HEK293 (cell line): Measurements from ENCODE around the gene OPA1.

ENCODE experiments used
- CTCF ChIA-PET: fragments of 350-600 bp; formaldehyde crosslinking; extraction: SDS; loops from one replicate; lab custom pipeline; 2021; ENCODE audit warnings: antibody characterized with exemption; lab: Yijun Ruan, JAX
- POLR2A ChIA-PET: fragments of 300-600 bp; formaldehyde crosslinking; extraction: SDS; loops from one replicate; lab custom pipeline; 2020; ENCODE audit warnings: antibody characterized with exemption, inconsistent platforms; lab: Yijun Ruan, JAX
- H3K27ac ChIP-seq: fragments of 200-500 bp; sonication (Bioruptor generic); 2 replicates; pipeline ENCODE4 v1.5.1; 2014; ENCODE audit warnings: low read depth, low read length, control low read depth, inconsistent platforms; ENCODE audit errors: extremely low read depth
- H3K36me3 ChIP-seq, 2 experiments: fragments of 200-500 bp in 1 of 2; sonication (Bioruptor generic) in 1 of 2; 1 replicate in 1 of 2; 2 replicates in 1 of 2; pipeline ENCODE4 v1.5.1; 2014 to 2017; ENCODE audit warnings: inconsistent platforms in 2 of 2, low read length in 2 of 2; ENCODE audit not compliant: control insufficient read depth in 2 of 2, insufficient read depth in 1 of 2
- H3K4me1 ChIP-seq: fragments of 200-500 bp; sonication (Bioruptor generic); 2 replicates; pipeline ENCODE4 v1.5.1; 2014; ENCODE audit warnings: mild to moderate bottlenecking, low read length, inconsistent platforms; ENCODE audit not compliant: control insufficient read depth, insufficient read depth
- H3K4me3 ChIP-seq: 2 replicates; pipeline ENCODE4 v1.5.1; 2011; ENCODE audit warnings: low read depth, mild to moderate bottlenecking, control low read depth, low read length, moderate library complexity
- H3K9me3 ChIP-seq: fragments of 200-500 bp; sonication (Bioruptor generic); 2 replicates; pipeline ENCODE4 v1.5.1; 2014; ENCODE audit warnings: low read depth, low read length, inconsistent platforms; ENCODE audit not compliant: control insufficient read depth, insufficient read depth
- HOXD13 ChIP-seq: sonication (generic); formaldehyde crosslinking; IDR thresholded peaks from 2 replicates; pipeline ENCODE4 v1.8.0; 2022; ENCODE audit warnings: missing genetic modification reagents, borderline replicate concordance
- RBAK ChIP-seq: fragments of 450-650 bp; formaldehyde crosslinking; IDR thresholded peaks from 2 replicates; pipeline ENCODE4 v1.5.1; 2016; ENCODE audit warnings: missing biosample characterization, missing genetic modification characterization
- ZBTB17 ChIP-seq: fragments of 450-650 bp; formaldehyde crosslinking; IDR thresholded peaks from 2 replicates; pipeline ENCODE4 v1.5.1; 2016; ENCODE audit warnings: missing biosample characterization, missing genetic modification characterization
- ZBTB7A ChIP-seq: fragments of 450-650 bp; formaldehyde crosslinking; IDR thresholded peaks from 2 replicates; pipeline ENCODE4 v1.5.1; 2016; ENCODE audit warnings: low read depth, missing biosample characterization, missing genetic modification characterization
- ZEB2 ChIP-seq: fragments of 450-650 bp; formaldehyde crosslinking; IDR thresholded peaks from 2 replicates; pipeline ENCODE4 v1.5.1; 2016; ENCODE audit warnings: missing biosample characterization, missing genetic modification characterization
- ZNF16 ChIP-seq: fragments of 450-650 bp; formaldehyde crosslinking; IDR thresholded peaks from 2 replicates; pipeline ENCODE4 v1.5.1; 2016; ENCODE audit warnings: low read depth, missing biosample characterization, missing genetic modification characterization
- ZNF2 ChIP-seq: fragments of 450-650 bp; formaldehyde crosslinking; IDR thresholded peaks from 2 replicates; pipeline ENCODE4 v1.5.1; 2016; ENCODE audit warnings: missing biosample characterization, missing genetic modification characterization
- ZNF302 ChIP-seq: fragments of 450-650 bp; formaldehyde crosslinking; IDR thresholded peaks from 2 replicates; pipeline ENCODE4 v1.5.1; 2016; ENCODE audit warnings: missing biosample characterization, missing genetic modification characterization, low read depth
- ZNF324 ChIP-seq: fragments of 450-650 bp; formaldehyde crosslinking; IDR thresholded peaks from 2 replicates; pipeline ENCODE4 v1.5.1; 2016; ENCODE audit warnings: missing biosample characterization, missing genetic modification characterization
- ZNF629 ChIP-seq: fragments of 450-650 bp; formaldehyde crosslinking; IDR thresholded peaks from 2 replicates; pipeline ENCODE4 v1.5.1; 2017; ENCODE audit warnings: missing biosample characterization, missing genetic modification characterization
- ZNF660 ChIP-seq: fragments of 450-650 bp; IDR thresholded peaks from 2 replicates; pipeline ENCODE4 v1.5.1; 2018; ENCODE audit warnings: missing biosample characterization, mild to moderate bottlenecking, missing genetic modification characterization
- ZNF768 ChIP-seq: fragments of 450-650 bp; formaldehyde crosslinking; IDR thresholded peaks from 2 replicates; pipeline ENCODE4 v1.5.1; 2018; ENCODE audit warnings: missing biosample characterization, mild to moderate bottlenecking, missing genetic modification characterization
- ZNF843 ChIP-seq: fragments of 450-650 bp; formaldehyde crosslinking; IDR thresholded peaks from 2 replicates; pipeline ENCODE4 v1.5.1; 2016; ENCODE audit warnings: missing biosample characterization, missing genetic modification characterization
- TF ChIP-seq, protein P1 (sequence below): fragments of 450-650 bp; formaldehyde crosslinking; IDR thresholded peaks from 2 replicates; pipeline ENCODE4; 2016; ENCODE audit warnings: missing biosample characterization, missing genetic modification characterization
- TF ChIP-seq, protein P2 (sequence below): fragments of 450-650 bp; formaldehyde crosslinking; IDR thresholded peaks from 2 replicates; pipeline ENCODE4 v1.5.1; 2016; ENCODE audit warnings: missing biosample characterization, missing genetic modification characterization
- TF ChIP-seq, protein P3 (sequence below): fragments of 450-650 bp; formaldehyde crosslinking; IDR thresholded peaks from 2 replicates; pipeline ENCODE4 v1.5.1; 2016; ENCODE audit warnings: missing biosample characterization, missing genetic modification characterization, low read depth
- TF ChIP-seq, protein P4 (sequence below): fragments of 450-650 bp; formaldehyde crosslinking; IDR thresholded peaks from 2 replicates; pipeline ENCODE4 v1.5.1; 2017; ENCODE audit warnings: missing biosample characterization, mild to moderate bottlenecking, missing genetic modification characterization, moderate library complexity
- TF ChIP-seq, protein P5 (sequence below): fragments of 450-650 bp; formaldehyde crosslinking; IDR thresholded peaks from 2 replicates; pipeline ENCODE4 v1.5.1; 2016; ENCODE audit warnings: missing biosample characterization, missing genetic modification characterization
- TF ChIP-seq, protein P6 (sequence below): fragments of 450-650 bp; formaldehyde crosslinking; IDR thresholded peaks from 2 replicates; pipeline ENCODE4 v1.5.1; 2016; ENCODE audit warnings: missing biosample characterization, missing genetic modification characterization, low read depth

Gene OPA1

DNA sequence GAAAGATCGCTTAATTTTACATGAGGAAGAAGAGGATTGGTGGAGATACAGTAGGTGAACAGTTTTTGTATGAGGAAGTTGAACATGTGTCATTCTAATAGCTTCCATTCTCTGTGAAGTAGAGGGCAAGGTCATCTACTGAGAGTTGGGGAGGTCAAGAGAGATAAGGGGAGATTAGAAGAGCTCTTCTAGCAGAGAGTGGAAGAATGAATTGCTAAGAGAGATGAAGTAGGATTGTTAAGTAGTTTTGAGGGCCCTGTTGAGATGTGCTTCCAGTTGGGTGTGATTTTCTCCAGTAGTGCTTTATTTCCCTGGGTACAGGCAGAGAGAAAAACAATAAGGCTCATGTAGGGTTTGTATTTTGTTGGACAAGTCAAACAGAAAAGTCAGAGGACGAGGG, 5.2 kb downstream of the OPA1 start:
- Histone ChIP-seq H3K9me3 (no peaks in the 10 kb centered on the region), H3K27ac (no peak overlapping the region), H3K36me3 (peaks cover 0 to 28% of the 10 kb centered on the region in 2 experiments; a peak in 1 of 3 replicates), H3K4me3 (no peak overlapping the region), H3K4me1 (no peaks in the 10 kb centered on the region)
- CTCF ChIA-PET, result interaction anchor here (0.6 kb wide), 1 partner anchor 782 kb away, joined by 3 read pairs; no protein-coding TSS in a partner anchor
- POLR2A ChIA-PET, result no interaction called here
- no peak for TF ChIP-seq ZNF16 (tag by site-specific recombination)
- TF ChIP-seq, protein P1, sequence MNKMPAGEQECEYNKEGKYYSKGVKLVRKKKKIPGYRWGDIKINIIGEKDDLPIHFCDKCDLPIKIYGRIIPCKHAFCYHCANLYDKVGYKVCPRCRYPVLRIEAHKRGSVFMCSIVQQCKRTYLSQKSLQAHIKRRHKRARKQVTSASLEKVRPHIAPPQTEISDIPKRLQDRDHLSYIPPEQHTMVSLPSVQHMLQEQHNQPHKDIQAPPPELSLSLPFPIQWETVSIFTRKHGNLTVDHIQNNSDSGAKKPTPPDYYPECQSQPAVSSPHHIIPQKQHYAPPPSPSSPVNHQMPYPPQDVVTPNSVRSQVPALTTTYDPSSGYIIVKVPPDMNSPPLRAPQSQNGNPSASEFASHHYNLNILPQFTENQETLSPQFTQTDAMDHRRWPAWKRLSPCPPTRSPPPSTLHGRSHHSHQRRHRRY (tag by site-specific recombination), result no peak
- TF ChIP-seq ZNF2 (tag by site-specific recombination), result no peak
- no peak for TF ChIP-seq ZNF660 (tag by site-specific recombination)
- TF ChIP-seq ZNF629, result no peak
- no peak for TF ChIP-seq ZNF768
- TF ChIP-seq, protein P2, sequence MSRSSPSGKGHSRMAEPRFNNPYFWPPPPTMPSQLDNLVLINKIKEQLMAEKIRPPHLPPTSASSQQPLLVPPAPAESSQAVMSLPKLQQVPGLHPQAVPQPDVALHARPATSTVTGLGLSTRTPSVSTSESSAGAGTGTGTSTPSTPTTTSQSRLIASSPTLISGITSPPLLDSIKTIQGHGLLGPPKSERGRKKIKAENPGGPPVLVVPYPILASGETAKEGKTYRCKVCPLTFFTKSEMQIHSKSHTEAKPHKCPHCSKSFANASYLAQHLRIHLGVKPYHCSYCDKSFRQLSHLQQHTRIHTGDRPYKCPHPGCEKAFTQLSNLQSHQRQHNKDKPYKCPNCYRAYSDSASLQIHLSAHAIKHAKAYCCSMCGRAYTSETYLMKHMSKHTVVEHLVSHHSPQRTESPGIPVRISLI (tag by site-specific recombination), result no peak
- TF ChIP-seq, protein P3, sequence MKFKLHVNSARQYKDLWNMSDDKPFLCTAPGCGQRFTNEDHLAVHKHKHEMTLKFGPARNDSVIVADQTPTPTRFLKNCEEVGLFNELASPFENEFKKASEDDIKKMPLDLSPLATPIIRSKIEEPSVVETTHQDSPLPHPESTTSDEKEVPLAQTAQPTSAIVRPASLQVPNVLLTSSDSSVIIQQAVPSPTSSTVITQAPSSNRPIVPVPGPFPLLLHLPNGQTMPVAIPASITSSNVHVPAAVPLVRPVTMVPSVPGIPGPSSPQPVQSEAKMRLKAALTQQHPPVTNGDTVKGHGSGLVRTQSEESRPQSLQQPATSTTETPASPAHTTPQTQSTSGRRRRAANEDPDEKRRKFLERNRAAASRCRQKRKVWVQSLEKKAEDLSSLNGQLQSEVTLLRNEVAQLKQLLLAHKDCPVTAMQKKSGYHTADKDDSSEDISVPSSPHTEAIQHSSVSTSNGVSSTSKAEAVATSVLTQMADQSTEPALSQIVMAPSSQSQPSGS (tag by site-specific recombination), result no peak
- TF ChIP-seq ZEB2 (tag by site-specific recombination), result no peak
- no peak for TF ChIP-seq ZNF324
- TF ChIP-seq ZBTB7A, result no peak
- TF ChIP-seq, protein P4, sequence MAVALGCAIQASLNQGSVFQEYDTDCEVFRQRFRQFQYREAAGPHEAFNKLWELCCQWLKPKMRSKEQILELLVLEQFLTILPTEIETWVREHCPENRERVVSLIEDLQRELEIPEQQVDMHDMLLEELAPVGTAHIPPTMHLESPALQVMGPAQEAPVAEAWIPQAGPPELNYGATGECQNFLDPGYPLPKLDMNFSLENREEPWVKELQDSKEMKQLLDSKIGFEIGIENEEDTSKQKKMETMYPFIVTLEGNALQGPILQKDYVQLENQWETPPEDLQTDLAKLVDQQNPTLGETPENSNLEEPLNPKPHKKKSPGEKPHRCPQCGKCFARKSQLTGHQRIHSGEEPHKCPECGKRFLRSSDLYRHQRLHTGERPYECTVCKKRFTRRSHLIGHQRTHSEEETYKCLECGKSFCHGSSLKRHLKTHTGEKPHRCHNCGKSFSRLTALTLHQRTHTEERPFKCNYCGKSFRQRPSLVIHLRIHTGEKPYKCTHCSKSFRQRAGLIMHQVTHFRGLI (tag by site-specific recombination), result no peak
- no peak for TF ChIP-seq ZNF843 (tag by site-specific recombination)
- TF ChIP-seq, protein P5, sequence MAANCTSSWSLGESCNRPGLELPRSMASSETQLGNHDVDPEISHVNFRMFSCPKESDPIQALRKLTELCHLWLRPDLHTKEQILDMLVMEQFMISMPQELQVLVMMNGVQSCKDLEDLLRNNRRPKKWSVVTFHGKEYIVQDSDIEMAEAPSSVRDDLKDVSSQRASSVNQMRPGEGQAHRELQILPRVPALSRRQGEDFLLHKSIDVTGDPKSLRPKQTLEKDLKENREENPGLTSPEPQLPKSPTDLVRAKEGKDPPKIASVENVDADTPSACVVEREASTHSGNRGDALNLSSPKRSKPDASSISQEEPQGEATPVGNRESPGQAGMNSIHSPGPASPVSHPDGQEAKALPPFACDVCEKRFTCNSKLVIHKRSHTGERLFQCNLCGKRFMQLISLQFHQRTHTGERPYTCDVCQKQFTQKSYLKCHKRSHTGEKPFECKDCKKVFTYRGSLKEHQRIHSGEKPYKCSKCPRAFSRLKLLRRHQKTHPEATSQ (tag by site-specific recombination), result no peak
- no peak for TF ChIP-seq ZBTB17 (tag by site-specific recombination)
- TF ChIP-seq ZNF302, result no peak
- TF ChIP-seq, protein P6, sequence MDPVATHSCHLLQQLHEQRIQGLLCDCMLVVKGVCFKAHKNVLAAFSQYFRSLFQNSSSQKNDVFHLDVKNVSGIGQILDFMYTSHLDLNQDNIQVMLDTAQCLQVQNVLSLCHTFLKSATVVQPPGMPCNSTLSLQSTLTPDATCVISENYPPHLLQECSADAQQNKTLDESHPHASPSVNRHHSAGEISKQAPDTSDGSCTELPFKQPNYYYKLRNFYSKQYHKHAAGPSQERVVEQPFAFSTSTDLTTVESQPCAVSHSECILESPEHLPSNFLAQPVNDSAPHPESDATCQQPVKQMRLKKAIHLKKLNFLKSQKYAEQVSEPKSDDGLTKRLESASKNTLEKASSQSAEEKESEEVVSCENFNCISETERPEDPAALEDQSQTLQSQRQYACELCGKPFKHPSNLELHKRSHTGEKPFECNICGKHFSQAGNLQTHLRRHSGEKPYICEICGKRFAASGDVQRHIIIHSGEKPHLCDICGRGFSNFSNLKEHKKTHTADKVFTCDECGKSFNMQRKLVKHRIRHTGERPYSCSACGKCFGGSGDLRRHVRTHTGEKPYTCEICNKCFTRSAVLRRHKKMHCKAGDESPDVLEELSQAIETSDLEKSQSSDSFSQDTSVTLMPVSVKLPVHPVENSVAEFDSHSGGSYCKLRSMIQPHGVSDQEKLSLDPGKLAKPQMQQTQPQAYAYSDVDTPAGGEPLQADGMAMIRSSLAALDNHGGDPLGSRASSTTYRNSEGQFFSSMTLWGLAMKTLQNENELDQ (tag by site-specific recombination), result no peak
- TF ChIP-seq HOXD13 (CRISPR knock-in tag), result no peak
- no peak for TF ChIP-seq RBAK (tag by site-specific recombination)
- TF ChIP-seq, all 188 proteins: peak for 0
